Effector memory CD8-positive, alpha-beta T cell (primary cell): ENCODE measurements around the gene TMOD2.

Experiments used
- ATAC-seq: fragments of 150-1000 bp; cut with Tn5 transposase; replicated peaks from 2 replicates; pipeline ENCODE4 v1.10.0; 2021; ENCODE audit warnings: mild to moderate bottlenecking, moderate library complexity
- DNase-seq, 3 experiments: peaks; one replicate each; pipeline ENCODE4 v3.0.0; 2021
- H3K27ac Mint-ChIP-seq, 2 donors: one replicate each; pipeline ENCODE4 v1.8.0; 2022; ENCODE audit warnings: mild to moderate bottlenecking in 2 of 2, mixed read lengths in 2 of 2, moderate library complexity in 2 of 2
- H3K27me3 Mint-ChIP-seq, 2 donors: one replicate each; pipeline ENCODE4 v1.8.0; 2022; ENCODE audit warnings: mixed read lengths in 2 of 2
- H3K36me3 Mint-ChIP-seq: one replicate; pipeline ENCODE4 v1.8.0; 2022; ENCODE audit warnings: mild to moderate bottlenecking, moderate library complexity, mixed read lengths; ENCODE audit not compliant: insufficient read depth
- H3K4me1 Mint-ChIP-seq, 2 donors: one replicate each; pipeline ENCODE4 v1.8.0; 2022; ENCODE audit warnings: low read depth in 2 of 2, mixed read lengths in 2 of 2
- H3K4me3 Mint-ChIP-seq, 2 donors: one replicate each; pipeline ENCODE4 v1.8.0; 2022; ENCODE audit warnings: mild to moderate bottlenecking in 2 of 2, mixed read lengths in 2 of 2, moderate library complexity in 2 of 2
- H3K9me3 Mint-ChIP-seq, 2 donors: one replicate each; pipeline ENCODE4 v1.8.0; 2022; ENCODE audit warnings: mixed read lengths in 2 of 2

TMOD2 gene

DNA sequence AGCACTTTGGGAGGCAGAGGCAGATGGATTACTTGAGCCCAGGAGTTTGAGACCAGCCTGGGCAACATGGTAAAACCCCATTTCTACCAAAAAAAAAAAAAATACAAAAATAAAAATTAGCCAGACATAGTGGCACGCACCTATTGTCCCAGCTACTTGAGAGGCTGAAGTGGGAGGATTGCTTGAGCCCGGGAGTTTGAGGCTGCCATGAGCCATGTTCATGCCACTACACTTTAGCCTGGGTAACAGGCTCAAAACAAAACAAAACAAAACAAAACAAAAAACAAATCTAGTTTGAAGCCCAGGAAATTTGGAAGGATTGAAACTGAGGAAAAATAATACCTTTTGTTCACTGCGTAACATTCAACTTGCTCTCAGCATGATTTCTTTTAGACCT, 94.7 kb downstream of the TMOD2 start:
- ATAC-seq (no peak), DNase-seq (no peak)
- no peaks in the 10 kb centered on the region for H3K27me3 Mint-ChIP-seq
- peak overlapping the region in 1 of 2 donors; percentile 38 for H3K27ac Mint-ChIP-seq
- H3K36me3 Mint-ChIP-seq: peaks cover 3% of the 10 kb centered on the region
- peak overlapping the region in 1 of 2 donors; percentile 18 for H3K4me3 Mint-ChIP-seq
- no peaks in the 10 kb centered on the region for H3K9me3 Mint-ChIP-seq
- H3K4me1 Mint-ChIP-seq: peaks cover 37 to 81% of the 10 kb centered on the region in 2 donors

DNA sequence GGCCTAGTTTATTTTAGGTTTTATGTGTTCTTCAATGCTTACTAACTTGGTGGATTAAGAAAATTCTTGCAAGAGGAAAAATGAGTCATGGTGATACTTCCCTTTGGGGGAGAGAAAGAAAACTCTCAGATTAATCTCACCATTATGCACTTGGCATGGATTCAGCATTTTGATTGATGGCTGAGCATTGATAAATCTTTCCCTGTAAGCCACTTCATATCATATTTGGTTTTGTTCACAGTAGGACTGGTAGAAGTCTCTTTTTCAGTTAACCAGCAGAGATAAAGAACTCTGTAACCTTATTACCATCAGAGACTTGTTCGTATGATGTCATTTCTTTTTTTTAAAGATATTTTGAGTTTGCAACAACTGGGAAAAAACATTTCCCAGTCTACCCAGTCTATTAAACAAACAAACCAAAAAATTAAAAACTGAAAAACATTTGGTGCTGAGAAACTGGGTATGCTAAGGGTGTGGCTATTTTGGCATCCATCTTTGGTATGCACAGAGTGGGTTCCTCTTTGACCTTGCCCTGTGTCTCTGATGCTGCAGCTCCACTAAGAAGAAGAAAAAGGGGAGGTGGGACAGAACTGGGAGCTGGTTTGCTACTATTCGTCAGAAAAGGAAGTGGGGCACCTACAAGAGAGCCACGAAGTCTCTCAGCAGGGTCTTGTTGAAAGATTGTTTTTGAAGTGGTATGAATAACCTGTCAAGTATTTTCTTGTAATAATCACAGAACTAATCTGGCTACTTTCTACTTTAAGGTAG, 95.2 kb downstream of the TMOD2 start:
- no peak for DNase-seq
- Mint-ChIP-seq H3K4me1 (peaks cover 34 to 81% of the 10 kb centered on the region in 2 donors), H3K4me3 (peak overlapping the region in 1 of 2 donors; percentile 18), H3K27me3 (no peaks in the 10 kb centered on the region), H3K9me3 (no peaks in the 10 kb centered on the region), H3K36me3 (peaks cover 3% of the 10 kb centered on the region), H3K27ac (peak overlapping the region in 1 of 2 donors; percentile 38)
- ATAC-seq: peak; percentile 12

DNA sequence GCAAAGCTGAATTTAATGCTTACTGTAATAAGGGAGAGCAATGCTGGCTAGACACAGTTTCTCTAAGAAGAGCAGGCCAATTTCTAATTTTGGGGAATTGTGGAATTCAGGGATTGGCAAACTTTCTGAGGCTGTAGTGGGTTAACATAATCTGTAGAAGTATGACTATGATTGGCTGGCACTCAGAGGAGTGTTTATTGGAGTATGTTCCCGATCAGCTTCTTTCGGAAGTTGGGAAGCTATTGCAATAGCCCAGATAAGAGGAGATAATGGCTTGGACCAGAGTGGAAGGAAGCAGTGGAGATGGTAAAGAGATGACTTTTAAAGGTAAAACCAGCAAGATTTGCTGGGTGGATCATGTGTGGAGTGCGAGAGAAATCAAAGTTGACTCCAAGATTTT, 97.4 kb downstream of the TMOD2 start:
- no peaks in the 10 kb centered on the region for H3K9me3 Mint-ChIP-seq
- DNase-seq (no peak), ATAC-seq (no peak)
- H3K4me3 Mint-ChIP-seq: no peak overlapping the region
- peak overlapping the region; percentile 15 to 39 for H3K27ac Mint-ChIP-seq
- H3K27me3 Mint-ChIP-seq: no peaks in the 10 kb centered on the region
- peaks cover 31 to 85% of the 10 kb centered on the region in 2 donors for H3K4me1 Mint-ChIP-seq
- peaks cover 3% of the 10 kb centered on the region for H3K36me3 Mint-ChIP-seq

DNA sequence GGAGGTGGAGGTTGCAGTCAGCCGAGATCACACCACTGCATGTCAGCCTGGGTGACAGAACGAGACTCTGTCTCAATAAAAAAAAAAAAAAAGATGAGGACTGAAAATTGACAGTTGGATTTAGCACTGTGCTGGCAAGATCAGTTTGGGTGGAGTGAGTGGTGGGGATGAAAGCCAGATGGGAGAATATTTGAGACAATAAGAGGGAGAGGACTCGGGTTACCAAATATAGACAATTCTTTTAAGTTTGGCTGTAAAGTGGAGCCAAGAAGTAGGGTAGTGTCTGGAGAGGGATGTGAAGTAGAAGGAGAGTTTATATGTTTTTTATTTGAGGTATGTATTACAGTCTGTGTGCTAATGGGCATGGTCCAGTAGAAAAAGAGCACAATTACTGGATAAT, 98.5 kb downstream of the TMOD2 start:
- no peak for DNase-seq
- Mint-ChIP-seq H3K4me1 (peaks cover 29 to 88% of the 10 kb centered on the region in 2 donors), H3K27ac (peak overlapping the region in 1 of 2 donors; percentile 39), H3K4me3 (no peak overlapping the region), H3K27me3 (no peaks in the 10 kb centered on the region), H3K9me3 (no peaks in the 10 kb centered on the region), H3K36me3 (peaks cover 1% of the 10 kb centered on the region)
- no peak for ATAC-seq

DNA sequence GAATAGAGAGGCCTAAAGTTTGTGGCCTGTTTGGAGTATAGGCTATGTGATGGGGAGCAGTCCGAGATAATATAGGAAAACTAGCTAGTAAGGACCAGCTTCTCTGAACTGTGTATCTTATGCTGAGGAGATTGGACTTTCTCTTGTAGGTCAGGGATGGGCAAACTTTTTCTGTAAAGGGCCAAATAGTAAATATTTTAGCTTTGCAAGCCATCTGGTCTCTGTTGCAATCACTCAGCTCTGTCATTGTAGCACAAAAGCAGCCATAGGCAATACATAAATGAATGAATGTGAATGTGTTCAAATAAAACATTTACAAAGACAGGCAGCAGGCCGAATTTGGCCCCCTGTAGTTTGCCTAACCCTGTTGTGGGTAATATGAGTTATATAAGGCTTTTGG, 102.6 kb downstream of the TMOD2 start:
- Mint-ChIP-seq H3K4me3 (no peak overlapping the region), H3K4me1 (peaks cover 36 to 76% of the 10 kb centered on the region in 2 donors), H3K27ac (no peak overlapping the region), H3K9me3 (no peaks in the 10 kb centered on the region), H3K27me3 (no peaks in the 10 kb centered on the region), H3K36me3 (no peaks in the 10 kb centered on the region)
- ATAC-seq (no peak), DNase-seq (no peak)

DNA sequence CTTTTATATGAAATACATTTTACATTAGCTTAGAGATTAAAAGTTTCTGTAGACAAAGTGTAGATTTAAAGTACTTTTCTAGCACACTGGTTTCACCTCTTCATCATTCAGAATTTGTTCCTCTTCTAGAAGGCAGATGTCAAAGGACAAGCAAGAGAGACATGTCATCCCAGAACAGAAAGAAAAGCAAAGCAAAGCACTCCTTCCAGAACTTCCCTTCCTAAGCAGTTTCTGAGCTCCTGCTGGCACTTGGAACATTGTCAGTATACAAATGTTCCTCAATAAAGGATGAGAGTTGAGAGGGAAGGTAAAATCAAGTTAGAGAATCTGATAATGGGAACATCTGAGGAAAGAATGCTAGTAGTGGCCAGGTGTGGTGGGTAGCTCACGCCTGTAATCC, 104.2 kb downstream of the TMOD2 start:
- peak overlapping the region in 1 of 2 donors; percentile 16 for H3K27ac Mint-ChIP-seq
- ATAC-seq: no peak
- H3K4me3 Mint-ChIP-seq: no peak overlapping the region
- no peak for DNase-seq
- H3K36me3 Mint-ChIP-seq: no peaks in the 10 kb centered on the region
- no peaks in the 10 kb centered on the region for H3K27me3 Mint-ChIP-seq
- peaks cover 34 to 72% of the 10 kb centered on the region in 2 donors for H3K4me1 Mint-ChIP-seq
- no peaks in the 10 kb centered on the region for H3K9me3 Mint-ChIP-seq

DNA sequence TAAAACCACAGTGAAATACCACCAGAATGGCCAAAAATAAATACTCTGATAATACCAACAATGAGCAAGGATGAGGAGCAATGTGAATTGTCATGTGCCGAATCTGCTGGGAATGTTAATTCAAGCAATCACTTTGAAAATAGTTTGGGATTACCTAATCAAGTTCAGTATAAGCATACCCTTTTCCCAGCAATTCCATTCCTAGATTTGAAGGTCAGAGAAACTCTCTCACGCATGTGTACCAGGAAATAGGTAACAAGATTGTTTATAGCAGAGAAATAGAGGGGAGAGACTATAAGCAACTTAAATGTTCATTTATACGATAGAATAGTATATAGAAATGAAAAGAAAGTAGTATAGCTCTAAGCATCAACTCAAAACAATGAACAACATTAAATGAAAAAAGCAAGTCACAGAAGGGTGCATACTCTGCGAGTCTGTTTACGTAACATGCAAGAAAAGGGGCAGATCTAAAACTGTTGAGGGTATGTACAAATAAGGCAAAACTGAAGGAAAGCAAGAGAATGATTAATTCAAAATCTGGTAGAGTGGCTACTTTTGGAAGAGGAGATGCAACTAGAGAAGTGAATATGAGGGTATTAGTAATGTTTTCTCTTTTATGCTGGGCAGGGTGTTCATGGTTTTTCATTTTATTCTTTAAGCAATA, 105.5 kb downstream of the TMOD2 start:
- ATAC-seq (no peak), DNase-seq (no peak)
- Mint-ChIP-seq H3K4me3 (no peak overlapping the region), H3K27me3 (no peaks in the 10 kb centered on the region), H3K4me1 (peaks cover 36 to 71% of the 10 kb centered on the region in 2 donors), H3K36me3 (no peaks in the 10 kb centered on the region), H3K27ac (peak overlapping the region in 1 of 2 donors; percentile 19), H3K9me3 (no peaks in the 10 kb centered on the region)

DNA sequence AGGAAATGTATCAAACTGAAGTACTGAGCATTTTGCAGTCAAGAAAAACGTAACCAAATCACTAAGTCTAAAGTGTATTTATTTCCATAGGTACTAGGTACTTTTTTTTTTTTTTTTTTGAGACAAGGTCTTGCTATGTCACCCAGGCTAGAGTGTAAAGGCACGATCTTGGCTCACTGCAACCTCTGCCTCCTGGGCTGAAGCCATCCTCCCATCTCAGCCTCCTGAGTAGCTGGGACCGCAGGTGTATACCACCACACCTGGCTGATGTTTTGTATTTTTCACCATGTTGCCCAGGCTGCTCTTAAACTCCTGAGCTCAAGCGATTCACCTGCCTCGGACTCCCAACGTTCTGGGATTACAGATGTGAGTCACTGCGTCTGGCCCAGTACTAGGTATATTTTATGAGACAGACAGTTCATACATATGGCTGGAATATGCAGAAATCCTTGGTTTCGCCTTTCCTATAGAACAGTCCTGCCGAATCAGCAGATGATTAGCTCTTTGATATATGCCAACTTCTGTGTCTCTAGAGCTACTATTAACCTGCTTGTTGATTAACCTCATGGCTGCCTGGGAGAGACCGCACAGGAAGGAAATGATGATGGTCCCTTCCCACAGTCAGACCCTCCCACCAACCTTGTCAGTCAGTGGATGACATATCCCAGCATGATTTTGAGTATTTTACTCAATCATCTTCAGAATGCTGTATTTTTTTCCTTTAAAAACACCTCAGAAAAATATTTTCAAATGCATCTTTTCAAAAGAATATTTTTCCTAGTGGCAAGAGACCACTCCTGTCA, 110.4 kb downstream of the TMOD2 start:
- Mint-ChIP-seq H3K4me1 (peaks cover 36 to 50% of the 10 kb centered on the region in 2 donors), H3K9me3 (no peaks in the 10 kb centered on the region), H3K36me3 (peaks cover 20% of the 10 kb centered on the region), H3K4me3 (peak overlapping the region; percentile 70 to 73), H3K27me3 (no peaks in the 10 kb centered on the region), H3K27ac (peak overlapping the region; percentile 70 to 82)
- DNase-seq (peak; percentile 29 to 47 (median 30)), ATAC-seq (peak; percentile 100)

DNA sequence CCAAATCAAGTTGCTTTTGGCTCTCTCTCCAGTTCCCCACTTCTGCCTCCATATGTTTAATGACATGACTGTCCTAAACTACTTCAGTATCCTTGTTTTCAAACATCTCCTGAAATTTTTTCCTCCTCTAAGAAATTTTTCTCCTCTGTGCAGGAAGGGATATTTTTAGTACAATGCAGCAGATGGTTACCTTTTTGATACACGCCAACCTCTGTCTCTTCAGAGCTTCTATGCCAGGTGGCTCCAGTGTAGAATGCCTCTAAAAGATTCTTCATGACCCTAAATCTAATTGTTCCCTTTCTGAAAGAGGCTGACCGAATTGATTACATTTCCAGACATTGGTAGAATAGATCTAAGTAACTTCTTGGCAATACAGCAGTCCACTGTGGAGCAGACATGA, 111.7 kb downstream of the TMOD2 start:
- ATAC-seq (no peak), DNase-seq (no peak)
- Mint-ChIP-seq H3K9me3 (no peaks in the 10 kb centered on the region), H3K4me1 (peaks cover 32 to 48% of the 10 kb centered on the region in 2 donors), H3K27me3 (no peaks in the 10 kb centered on the region), H3K36me3 (peaks cover 20% of the 10 kb centered on the region), H3K4me3 (no peak overlapping the region), H3K27ac (peak overlapping the region in 1 of 2 donors; percentile 82)

DNA sequence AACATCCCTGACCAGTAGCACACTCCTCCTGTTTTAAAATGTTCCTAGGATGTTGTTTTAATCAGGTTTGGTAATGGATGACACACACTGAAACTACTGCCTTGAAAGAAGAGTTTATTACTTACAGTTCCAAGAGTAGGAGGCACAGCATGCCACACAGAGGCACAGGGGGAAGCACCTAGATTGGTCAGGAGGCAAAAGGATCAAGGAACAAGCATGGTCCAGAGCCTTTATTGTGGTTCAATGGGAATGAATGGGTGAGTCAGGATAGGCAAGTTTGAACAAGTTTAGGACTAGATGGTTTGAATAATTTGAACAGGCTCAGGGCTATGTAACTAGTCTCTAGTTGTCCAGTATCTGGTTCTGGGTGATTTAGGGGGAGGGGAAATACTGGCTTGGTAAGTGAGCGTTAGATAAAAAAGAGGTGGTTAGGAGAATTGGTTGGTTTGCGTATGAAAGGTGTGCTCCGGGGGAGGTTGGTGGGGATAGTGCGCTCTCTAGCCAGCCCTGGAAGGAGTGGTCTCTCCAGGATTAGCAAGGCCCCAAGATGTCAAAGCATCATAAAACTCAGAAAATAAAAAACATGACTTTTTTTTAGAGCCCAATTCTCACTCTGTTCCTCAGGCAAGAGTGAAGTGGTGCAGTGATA, 113.1 kb downstream of the TMOD2 start:
- Mint-ChIP-seq H3K9me3 (no peaks in the 10 kb centered on the region), H3K36me3 (peaks cover 33% of the 10 kb centered on the region), H3K27me3 (no peaks in the 10 kb centered on the region), H3K4me3 (no peak overlapping the region), H3K4me1 (peaks cover 28 to 45% of the 10 kb centered on the region in 2 donors), H3K27ac (peak overlapping the region in 1 of 2 donors; percentile 7)
- ATAC-seq (no peak), DNase-seq (no peak)

DNA sequence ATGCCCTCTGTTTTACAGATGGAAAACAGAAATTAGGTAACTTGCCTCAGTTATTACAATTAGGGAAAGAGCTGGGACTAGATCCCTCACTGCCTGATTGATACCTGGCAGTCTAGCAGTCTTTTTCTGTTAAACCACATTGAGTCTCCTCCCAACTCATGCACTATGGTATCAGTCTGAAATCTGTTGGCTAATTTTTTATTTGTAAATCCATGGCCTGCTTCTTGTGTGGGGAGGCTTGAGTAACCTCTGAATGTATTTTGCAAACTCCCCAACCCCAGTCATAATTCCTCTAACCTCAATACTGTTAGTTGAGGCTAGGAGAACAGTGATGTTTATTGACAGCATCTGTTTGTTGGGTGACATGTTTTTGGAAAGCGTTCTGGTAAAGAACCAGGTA, 113.9 kb downstream of the TMOD2 start:
- Mint-ChIP-seq H3K4me1 (peaks cover 23 to 37% of the 10 kb centered on the region in 2 donors), H3K4me3 (no peak overlapping the region), H3K9me3 (no peaks in the 10 kb centered on the region), H3K27ac (no peak overlapping the region), H3K27me3 (no peaks in the 10 kb centered on the region), H3K36me3 (peaks cover 38% of the 10 kb centered on the region)
- DNase-seq (no peak), ATAC-seq (no peak)
